Caco-2 (cell line): Measurements from ENCODE around the gene CHD8. TPM values are rescaled to one million over a fixed set of nuclear protein-coding genes. Genes with fewer than 3 reads are reported as not detected.

Experiments used
- BruUV-seq: library from RNA; stranded (reverse); fragments of 400-500 nt; replicated peaks from 2 replicates; lab custom pipeline; 2021; lab: Mats Ljungman, UMichigan
- CTCF ChIA-PET: fragments of 300-600 bp; sonication (Branson Sonifier 250); formaldehyde crosslinking; loops from one replicate; lab custom pipeline; 2022; ENCODE audit warnings: antibody characterized with exemption; lab: Charles Lee
- POLR2A ChIA-PET: fragments of 300-600 bp; sonication (Branson Sonifier 250); formaldehyde crosslinking; loops from one replicate; lab custom pipeline; 2022; ENCODE audit warnings: antibody characterized with exemption; lab: Charles Lee
- DNase-seq, 2 experiments: peaks; one replicate each; pipeline versions ENCODE4 v3.0.0 to v3.0.0-alpha.2; 2020 to 2022
- H3K27me3 ChIP-seq: replicated peaks from 2 replicates; pipeline ENCODE4 v1.6.0; 2011; ENCODE audit warnings: low read length; ENCODE audit not compliant: control insufficient read depth, insufficient read depth
- H3K36me3 ChIP-seq: 2 replicates; pipeline ENCODE4 v1.5.1; 2011; ENCODE audit warnings: low read length; ENCODE audit not compliant: control insufficient read depth, insufficient read depth
- H3K4me1 ChIP-seq: fragments of 250-450 bp; sonication (Bioruptor Pico); 2 replicates; pipeline ENCODE4 v1.5.1; 2020; ENCODE audit warnings: mild to moderate bottlenecking
- H3K4me3 ChIP-seq: 2 replicates; pipeline ENCODE4 v1.5.1; 2011; ENCODE audit warnings: low read depth, mild to moderate bottlenecking, control low read depth, low read length
- H3K9me3 ChIP-seq: fragments of 250-450 bp; sonication (Bioruptor Pico); 2 replicates; pipeline ENCODE4 v1.5.1; 2020; ENCODE audit warnings: mild to moderate bottlenecking, moderate library complexity
- H3K27ac Mint-ChIP-seq: one replicate; pipeline ENCODE4 v1.8.0; 2022; ENCODE audit warnings: mixed read lengths; ENCODE audit not compliant: unreplicated experiment
- H3K27me3 Mint-ChIP-seq: one replicate; pipeline ENCODE4 v1.8.0; 2022; ENCODE audit warnings: mixed read lengths; ENCODE audit not compliant: insufficient read depth, unreplicated experiment
- H3K36me3 Mint-ChIP-seq: one replicate; pipeline ENCODE4 v1.8.0; 2022; ENCODE audit warnings: mild to moderate bottlenecking, mixed read lengths; ENCODE audit not compliant: insufficient read depth, unreplicated experiment
- H3K4me1 Mint-ChIP-seq: one replicate; pipeline ENCODE4 v1.8.0; 2022; ENCODE audit warnings: low read depth, mixed read lengths; ENCODE audit not compliant: unreplicated experiment
- H3K4me3 Mint-ChIP-seq: one replicate; pipeline ENCODE4 v1.8.0; 2022; ENCODE audit warnings: mild to moderate bottlenecking, moderate library complexity, mixed read lengths; ENCODE audit not compliant: unreplicated experiment
- H3K9me3 Mint-ChIP-seq: one replicate; pipeline ENCODE4 v1.8.0; 2022; ENCODE audit warnings: mixed read lengths; ENCODE audit not compliant: unreplicated experiment
- intact Hi-C: fragments of 100-400 bp; cut with micrococcal nuclease; formaldehyde crosslinking; loops from one replicate; pipeline ENCODE4 v1.10.0; 2022; ENCODE audit not compliant: unreplicated experiment
- total RNA-seq: library from RNA; stranded (reverse); gene quantifications from 2 replicates; pipeline ENCODE4 v1.2.3, GENCODE V29; 2022
- TF ChIP-seq, protein P1 (sequence below), 2 experiments: fragments of 200-600 bp in 1 of 2; IDR thresholded peaks; 1 replicate in 1 of 2; 2 replicates in 1 of 2; pipeline versions ENCODE4 v1.5.1 to v1.8.0; 2011 to 2022; ENCODE audit warnings: antibody characterized with exemption in 1 of 2, control low read depth in 1 of 2, inconsistent platforms in 1 of 2, low read depth in 1 of 2, low read length in 1 of 2, mild to moderate bottlenecking in 1 of 2, moderate library complexity in 1 of 2; ENCODE audit not compliant: insufficient read depth in 1 of 2, severe bottlenecking in 1 of 2, unreplicated experiment in 1 of 2

Gene CHD8
- total RNA-seq, 1 experiment from 2014 or later, result 89.8 TPM

DNA sequence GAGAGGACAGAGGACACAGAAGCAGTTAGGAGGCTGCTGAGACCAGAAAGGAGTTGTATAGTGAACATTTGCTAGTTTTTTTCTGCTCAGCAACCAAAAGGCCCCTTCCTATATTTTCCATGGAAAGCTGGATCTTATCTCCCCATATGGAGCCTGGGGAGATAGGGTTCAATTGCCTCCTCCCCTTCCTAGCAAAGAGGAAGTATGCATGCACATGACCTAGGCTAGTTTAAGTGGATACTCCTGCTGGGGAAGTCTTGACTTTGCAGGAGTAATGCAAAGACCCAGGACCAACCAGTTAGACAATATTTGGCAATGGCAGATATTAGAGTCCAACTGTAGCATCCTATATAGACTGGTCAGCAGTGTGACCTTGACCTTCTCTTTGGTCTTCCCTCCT, 15.1 kb downstream of the CHD8 start:
- no peaks in the 10 kb centered on the region for H3K9me3 ChIP-seq
- peaks cover 25% of the 10 kb centered on the region for H3K36me3 Mint-ChIP-seq
- peaks cover 10% of the 10 kb centered on the region for H3K4me1 ChIP-seq
- BruUV-seq, result no TSS peak
- H3K9me3 Mint-ChIP-seq, result no peaks in the 10 kb centered on the region
- TF ChIP-seq, protein P1, sequence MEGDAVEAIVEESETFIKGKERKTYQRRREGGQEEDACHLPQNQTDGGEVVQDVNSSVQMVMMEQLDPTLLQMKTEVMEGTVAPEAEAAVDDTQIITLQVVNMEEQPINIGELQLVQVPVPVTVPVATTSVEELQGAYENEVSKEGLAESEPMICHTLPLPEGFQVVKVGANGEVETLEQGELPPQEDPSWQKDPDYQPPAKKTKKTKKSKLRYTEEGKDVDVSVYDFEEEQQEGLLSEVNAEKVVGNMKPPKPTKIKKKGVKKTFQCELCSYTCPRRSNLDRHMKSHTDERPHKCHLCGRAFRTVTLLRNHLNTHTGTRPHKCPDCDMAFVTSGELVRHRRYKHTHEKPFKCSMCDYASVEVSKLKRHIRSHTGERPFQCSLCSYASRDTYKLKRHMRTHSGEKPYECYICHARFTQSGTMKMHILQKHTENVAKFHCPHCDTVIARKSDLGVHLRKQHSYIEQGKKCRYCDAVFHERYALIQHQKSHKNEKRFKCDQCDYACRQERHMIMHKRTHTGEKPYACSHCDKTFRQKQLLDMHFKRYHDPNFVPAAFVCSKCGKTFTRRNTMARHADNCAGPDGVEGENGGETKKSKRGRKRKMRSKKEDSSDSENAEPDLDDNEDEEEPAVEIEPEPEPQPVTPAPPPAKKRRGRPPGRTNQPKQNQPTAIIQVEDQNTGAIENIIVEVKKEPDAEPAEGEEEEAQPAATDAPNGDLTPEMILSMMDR (IDR thresholded peaks at IDR 0.05; ENCODE audit: insufficient read depth in 1 of 2, low read depth in 1 of 2, low read length in 1 of 2, severe bottlenecking in 1 of 2, unreplicated experiment in 1 of 2), result no peak
- ChIA-PET POLR2A (no interaction called here), CTCF (no interaction called here)
- H3K27me3 ChIP-seq, result no peaks in the 10 kb centered on the region
- peaks cover 7% of the 10 kb centered on the region for H3K4me1 Mint-ChIP-seq
- H3K36me3 ChIP-seq, result no peaks in the 10 kb centered on the region; the same call in 1 of the 2 replicates
- no peaks in the 10 kb centered on the region for H3K27me3 Mint-ChIP-seq
- intact Hi-C loops, result no loop called here
- DNase-seq, result no peak
- H3K4me3 Mint-ChIP-seq, result no peak overlapping the region
- no peak overlapping the region for H3K4me3 ChIP-seq
- H3K27ac Mint-ChIP-seq, result no peak overlapping the region

DNA sequence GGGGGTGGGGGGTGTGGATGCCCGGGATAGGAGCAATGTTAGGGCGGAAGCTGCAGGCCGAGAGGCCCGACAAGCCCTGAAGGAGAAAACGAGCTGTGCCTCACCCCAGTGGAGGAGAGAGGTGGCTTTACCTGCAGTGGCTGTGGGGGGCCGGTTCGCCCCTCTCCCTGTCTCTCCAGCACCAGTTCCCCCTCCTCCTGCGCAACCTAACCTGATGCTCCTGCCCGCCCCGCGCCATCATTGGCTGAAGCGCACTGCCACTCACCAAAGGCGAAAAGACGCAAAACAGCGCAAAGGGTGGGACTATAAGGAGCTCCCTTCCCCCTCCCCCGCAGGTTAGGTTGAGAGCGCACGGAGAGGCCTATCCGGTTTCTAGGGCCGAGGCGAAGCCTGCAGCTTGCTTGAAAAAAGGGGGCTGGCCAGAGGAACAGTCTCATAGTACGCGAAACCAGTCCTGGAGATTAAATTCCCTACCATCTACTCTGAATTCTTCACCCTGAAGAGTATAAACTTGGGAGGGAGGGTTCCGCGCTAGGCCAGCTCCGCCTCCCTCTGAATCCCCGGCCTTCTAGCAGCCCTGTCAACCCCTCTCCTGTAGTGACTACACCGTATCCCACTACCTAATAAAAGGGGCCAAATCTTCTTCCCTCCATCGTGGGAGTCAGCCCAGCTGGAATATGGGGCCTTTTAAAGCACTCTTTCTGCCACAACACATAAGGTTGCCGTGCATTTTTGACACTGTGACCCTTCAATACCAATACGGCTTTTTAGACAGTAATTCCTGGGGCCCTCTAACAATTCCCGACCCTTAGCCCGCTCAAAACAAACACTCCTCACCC, 18.6 kb downstream of the CHD8 start:
- TF ChIP-seq, protein P1 (IDR thresholded peaks at IDR 0.05; ENCODE audit: insufficient read depth in 1 of 2, low read depth in 1 of 2, low read length in 1 of 2, severe bottlenecking in 1 of 2, unreplicated experiment in 1 of 2), result no peak
- CTCF ChIA-PET, result interaction anchor here (0.6 to 1.2 kb wide), 7 partner anchors 19 to 1276 kb away, joined by 3 to 17 read pairs (median 3); partner anchors contain the start of gene CHD8

DNA sequence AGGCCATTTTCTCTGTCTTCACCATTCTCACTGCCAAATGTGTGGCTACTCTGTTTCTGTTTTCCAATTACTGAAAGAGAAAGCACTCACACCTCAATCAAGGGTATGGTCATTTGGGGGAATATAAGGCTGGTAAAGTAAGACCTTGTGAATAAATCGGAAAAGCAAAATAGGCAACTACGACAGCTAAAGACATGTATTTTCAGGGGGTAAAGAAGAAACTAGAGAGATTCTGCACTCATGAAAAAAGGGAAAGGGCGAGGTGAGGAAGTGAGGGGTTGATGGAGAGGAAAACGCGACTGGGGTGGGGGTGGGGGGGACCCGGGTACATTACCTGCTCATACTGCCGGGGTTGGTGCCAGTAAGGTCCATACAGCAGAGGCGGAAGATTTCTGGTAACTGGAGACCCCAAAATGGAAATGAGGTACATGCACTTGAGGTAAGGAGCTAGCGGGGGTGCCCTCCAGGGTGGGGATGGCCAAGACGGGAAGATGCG, 19.3 kb downstream of the CHD8 start:
- H3K36me3 Mint-ChIP-seq, result peaks cover 46% of the 10 kb centered on the region
- ChIA-PET POLR2A (interaction anchor here (0.6 to 1.2 kb wide), 6 partner anchors 12 to 90 kb away, joined by 3 to 35 read pairs (median 4); partner anchors contain the start of genes CHD8 and SALL2), CTCF (interaction anchor here (0.6 to 1.2 kb wide), 4 partner anchors 19 to 1277 kb away, joined by 3 to 17 read pairs (median 6); partner anchors contain the start of gene CHD8)
- TF ChIP-seq, protein P1 (IDR thresholded peaks at IDR 0.05; ENCODE audit: insufficient read depth in 1 of 2, low read depth in 1 of 2, low read length in 1 of 2, severe bottlenecking in 1 of 2, unreplicated experiment in 1 of 2), result no peak
- Histone ChIP-seq H3K36me3 (no peaks in the 10 kb centered on the region; the same call in 1 of the 2 replicates), H3K4me3 (peak overlapping the region; percentile 93), H3K4me1 (peaks cover 10% of the 10 kb centered on the region), H3K9me3 (no peaks in the 10 kb centered on the region), H3K27me3 (no peaks in the 10 kb centered on the region)
- peaks cover 13% of the 10 kb centered on the region for H3K4me1 Mint-ChIP-seq
- peak overlapping the region; percentile 94 for H3K27ac Mint-ChIP-seq
- peak overlapping the region; percentile 96 for H3K4me3 Mint-ChIP-seq
- intact Hi-C loops, result loop anchor here (1.0 kb wide), 4 partner anchors 20 to 121 kb away; partner anchors contain the start of genes CHD8 and TOX4
- DNase-seq, result no peak
- no peaks in the 10 kb centered on the region for H3K27me3 Mint-ChIP-seq
- no TSS peak for BruUV-seq
- no peaks in the 10 kb centered on the region for H3K9me3 Mint-ChIP-seq

More for the DNA sequence above, 18.6 kb downstream of the CHD8 start:
- no peaks in the 10 kb centered on the region for H3K9me3 ChIP-seq
- BruUV-seq, result TSS peak; percentile 70
- peaks cover 44% of the 10 kb centered on the region for H3K36me3 Mint-ChIP-seq
- POLR2A ChIA-PET, result interaction anchor here (0.6 to 1.2 kb wide), 7 partner anchors 12 to 219 kb away, joined by 3 to 35 read pairs (median 4); partner anchors contain the start of genes CHD8 and SALL2
- intact Hi-C loops, result loop anchor here (1.0 kb wide), 4 partner anchors 19 to 120 kb away; partner anchors contain the start of genes CHD8 and TOX4
- peak overlapping the region; percentile 94 for H3K27ac Mint-ChIP-seq
- H3K9me3 Mint-ChIP-seq, result no peaks in the 10 kb centered on the region
- H3K4me3 Mint-ChIP-seq, result peak overlapping the region; percentile 96
- H3K36me3 ChIP-seq, result no peaks in the 10 kb centered on the region; the same call in 1 of the 2 replicates
- peaks cover 10% of the 10 kb centered on the region for H3K4me1 ChIP-seq
- no peaks in the 10 kb centered on the region for H3K27me3 ChIP-seq
- H3K4me1 Mint-ChIP-seq, result peaks cover 13% of the 10 kb centered on the region
- DNase-seq, result peak; percentile 99
- H3K4me3 ChIP-seq, result peak overlapping the region; percentile 93
- H3K27me3 Mint-ChIP-seq, result no peaks in the 10 kb centered on the region
